HG03103 (cell line): ENCODE results near the gene ZNF773.
"Not testable (repeated sequence)": the region's sequence is repeated elsewhere in the genome, so short reads cannot be mapped to it uniquely, and the experiment has no call there.

Experiments used
- ATAC-seq: cut with Tn5 transposase; IDR thresholded peaks from one replicate; pipeline ENCODE4 v1.9.1; 2021; ENCODE audit warnings: low read depth; ENCODE audit not compliant: unreplicated experiment

The ZNF773 gene

GRCh38 chr19:57499680-57500395, at the start of gene ZNF773:
TSS of gene ZNF773 (plus strand) at chr19:57499938. CDS start at chr19:57500081, 143 bp downstream.
- peak; percentile 100 for ATAC-seq

DNA sequence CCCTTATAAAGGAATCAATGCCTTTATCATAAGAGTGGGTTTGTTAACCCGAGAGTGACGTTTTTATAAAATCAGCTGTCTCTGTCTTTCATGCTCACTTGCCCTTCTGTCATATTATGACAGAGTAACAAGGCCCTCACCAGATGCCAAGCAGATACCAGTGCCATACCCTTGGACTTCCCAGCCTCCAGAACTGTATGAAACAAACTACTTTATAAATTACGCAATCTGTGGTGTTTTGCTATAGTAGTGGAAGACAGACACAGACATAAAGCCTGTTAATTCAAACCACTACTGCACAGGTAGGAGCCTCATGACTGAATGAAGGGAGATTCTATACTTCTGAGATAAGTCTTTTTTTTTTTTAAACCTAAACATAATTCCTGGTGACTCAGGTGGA, 47.4 kb upstream of the ZNF773 start:
- ATAC-seq, result no peak

- no peak for ATAC-seq
These were observed 33.9 kb upstream of the ZNF773 start for GRCh38 chr19:57465680-57466381.

DNA sequence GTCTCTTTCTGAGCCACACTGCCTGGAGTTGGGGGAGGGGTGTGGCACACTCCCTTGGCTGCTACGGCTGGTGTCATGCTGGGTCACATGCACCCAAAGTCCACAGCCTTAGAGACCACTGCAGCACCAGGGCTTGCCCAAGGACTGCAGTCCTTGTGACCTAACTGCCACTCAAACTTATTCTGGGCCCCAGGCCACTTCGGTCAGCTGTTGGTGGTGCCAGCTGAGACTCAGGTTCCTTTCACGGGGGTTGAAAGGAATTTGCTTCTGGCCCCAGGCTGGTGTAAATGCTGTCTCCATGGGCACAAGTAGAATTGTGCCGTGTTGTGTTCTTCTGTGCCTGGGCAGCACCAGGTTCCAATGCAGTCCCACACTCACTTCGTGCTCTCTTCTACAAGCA, 33.2 kb upstream of the ZNF773 start:
- no peak for ATAC-seq

GRCh38 chr19:57473646-57474045, 26.1 kb upstream of the ZNF773 start:
- ATAC-seq, result no peak

DNA sequence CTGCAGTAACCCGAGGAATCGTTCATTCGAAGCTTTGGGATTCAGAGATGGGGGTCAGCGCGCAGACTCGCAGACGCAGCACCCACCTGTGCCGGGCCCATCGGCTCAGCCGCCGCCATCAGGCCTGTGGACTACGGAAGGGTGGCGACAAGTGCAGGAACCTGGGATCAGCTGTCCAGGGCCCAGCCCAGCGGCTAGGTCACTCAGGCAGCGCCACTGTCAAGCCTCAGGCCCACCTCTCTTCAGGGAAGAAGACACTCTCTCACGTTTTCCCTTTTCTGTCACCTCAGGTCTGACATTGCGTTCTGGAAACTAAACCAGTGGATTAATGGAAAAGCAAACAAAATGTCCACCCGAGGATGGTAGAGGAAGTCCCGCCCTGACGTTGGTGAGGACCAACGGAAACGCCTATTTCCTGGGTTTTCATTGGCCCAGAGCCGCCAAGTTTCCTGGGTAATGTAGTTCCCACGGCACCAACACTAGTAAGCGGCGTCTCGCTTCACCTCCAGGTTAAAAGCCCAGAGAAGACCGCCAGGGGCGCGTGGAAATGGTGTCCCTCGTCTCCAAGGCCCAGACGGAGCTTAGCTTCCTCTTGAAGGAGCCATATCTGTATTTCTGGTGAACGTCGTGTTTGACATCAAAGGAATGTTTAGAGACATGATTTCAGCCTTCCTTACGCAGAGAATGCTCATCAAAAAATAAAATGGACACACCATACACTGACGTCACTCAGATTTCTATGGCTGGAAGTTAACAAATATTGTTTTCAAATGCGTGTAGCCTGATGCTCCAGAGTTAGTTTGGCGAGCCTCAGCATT, 22.3 kb upstream of the ZNF773 start, which contains the start of gene ZNF772:
Gene ZNF772 (minus strand): TSS at position 376 of the 818 bp plus-strand sequence. CDS start 257 bp downstream, at position 119.
- ATAC-seq, result peak; percentile 84

GRCh38 chr19:57487477-57488298, 12.1 kb upstream of the ZNF773 start, which contains the start of gene ZNF419:
TSS of gene ZNF419 (plus strand) at chr19:57487750. CDS start at chr19:57487951, 201 bp downstream.
- ATAC-seq, result peak; percentile 90

DNA sequence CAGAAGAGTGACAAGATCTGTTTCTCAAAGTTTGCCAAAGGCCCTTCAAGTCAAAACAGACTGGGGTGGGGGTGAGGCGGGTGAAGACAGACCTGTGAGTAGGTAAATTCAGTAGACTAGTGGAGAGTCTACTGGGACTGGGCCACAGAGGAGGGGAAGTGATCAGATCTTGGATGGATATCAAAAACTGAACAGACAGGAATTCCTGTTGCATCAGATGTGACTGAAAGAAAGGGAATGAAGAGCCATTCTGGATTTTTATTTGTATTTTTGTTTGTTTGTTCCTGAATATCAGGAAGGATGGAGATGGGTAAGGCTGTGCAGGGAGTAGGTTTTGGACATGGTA, 11.5 kb upstream of the ZNF773 start:
- not testable (repeated sequence) for ATAC-seq

- not testable (repeated sequence) for ATAC-seq
These were observed 432 bp upstream of the ZNF773 start for GRCh38 chr19:57499332-57499679.

DNA sequence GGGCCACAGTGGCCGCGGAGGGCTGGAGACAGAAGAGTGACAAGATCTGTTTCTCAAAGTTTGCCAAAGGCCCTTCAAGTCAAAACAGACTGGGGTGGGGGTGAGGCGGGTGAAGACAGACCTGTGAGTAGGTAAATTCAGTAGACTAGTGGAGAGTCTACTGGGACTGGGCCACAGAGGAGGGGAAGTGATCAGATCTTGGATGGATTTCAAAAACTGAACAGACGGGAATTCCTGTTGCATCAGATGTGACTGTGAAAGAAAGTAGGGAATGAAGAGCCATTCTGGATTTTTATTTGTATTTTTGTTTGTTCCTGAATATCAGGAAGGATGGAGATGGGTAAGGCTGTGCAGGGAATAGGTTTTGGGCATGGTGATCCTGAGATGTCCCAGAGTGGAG, 662 bp downstream of the ZNF773 start:
- ATAC-seq, result not testable (repeated sequence)

DNA sequence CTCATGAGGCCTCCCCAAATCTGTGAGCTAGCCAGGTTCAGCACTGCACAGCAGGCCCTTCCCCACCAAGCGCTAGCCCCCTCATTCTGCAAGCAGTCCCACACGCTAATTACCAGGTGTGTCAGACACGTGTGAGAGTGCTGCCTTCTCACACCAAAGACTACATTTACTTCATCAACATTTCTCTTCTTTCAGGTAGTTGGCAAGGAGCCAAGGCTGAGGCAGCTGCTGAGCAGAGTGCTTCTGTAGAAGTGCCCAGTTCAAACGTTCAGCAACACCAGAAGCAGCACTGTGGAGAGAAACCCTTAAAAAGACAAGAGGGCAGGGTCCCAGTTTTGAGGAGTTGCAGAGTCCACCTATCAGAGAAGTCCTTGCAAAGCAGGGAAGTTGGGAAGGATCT, 6.4 kb downstream of the ZNF773 start:
- ATAC-seq, result no peak

- ATAC-seq, result no peak
These were observed 11.7 kb downstream of the ZNF773 start for GRCh38 chr19:57511484-57511883.

DNA sequence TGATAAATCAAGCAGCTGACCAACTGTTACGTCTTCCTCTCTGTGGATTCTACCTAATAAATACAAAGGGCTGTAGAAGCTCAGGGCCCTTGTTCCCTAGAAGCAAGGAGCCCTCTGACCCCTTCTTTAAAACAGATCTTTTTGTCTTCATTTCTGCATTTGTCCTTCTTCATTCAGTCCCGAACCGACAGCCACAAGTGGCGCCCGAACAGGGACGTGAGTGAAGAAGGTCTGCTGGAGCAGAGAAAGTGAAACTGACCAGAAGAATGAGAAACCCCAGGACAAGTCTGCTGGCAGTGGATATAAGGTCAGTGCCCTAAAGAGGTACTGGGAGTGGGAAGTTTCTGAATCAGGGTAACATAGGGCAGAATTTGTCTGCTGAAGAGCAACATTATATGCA, 13.1 kb downstream of the ZNF773 start:
- ATAC-seq, result no peak

DNA sequence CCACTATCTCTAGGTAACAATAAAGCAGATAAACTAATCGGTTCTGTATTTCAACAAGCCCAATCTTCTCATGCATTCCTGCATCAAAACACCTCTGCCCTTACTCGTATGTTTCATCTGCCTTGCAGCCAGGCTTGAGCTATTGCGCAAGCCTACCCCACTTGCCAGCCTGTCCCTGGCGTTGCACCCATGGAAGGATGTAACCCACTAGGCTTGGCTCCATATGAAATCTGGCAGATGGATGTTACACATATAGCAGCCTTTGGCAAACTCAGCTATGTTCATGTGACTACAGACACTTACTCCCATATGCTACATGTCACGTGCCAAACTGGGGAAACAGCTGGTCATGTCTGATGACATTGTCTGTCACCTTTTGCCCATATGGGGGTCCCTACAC, 15.5 kb downstream of the ZNF773 start:
- ATAC-seq, result no peak

- not testable (repeated sequence) for ATAC-seq
These were observed 18.3 kb downstream of the ZNF773 start for GRCh38 chr19:57518021-57518420.

GRCh38 chr19:57527136-57527881, 27.6 kb downstream of the ZNF773 start, which contains the start of gene ZNF549:
TSS of gene ZNF549 (plus strand) at chr19:57527356. CDS start at chr19:57527574, 218 bp downstream.
- peak; percentile 98 for ATAC-seq

GRCh38 chr19:57537953-57538547, 38.3 kb downstream of the ZNF773 start:
- ATAC-seq, result no peak

GRCh38 chr19:57546513-57546912, 46.8 kb downstream of the ZNF773 start:
- no peak for ATAC-seq

DNA sequence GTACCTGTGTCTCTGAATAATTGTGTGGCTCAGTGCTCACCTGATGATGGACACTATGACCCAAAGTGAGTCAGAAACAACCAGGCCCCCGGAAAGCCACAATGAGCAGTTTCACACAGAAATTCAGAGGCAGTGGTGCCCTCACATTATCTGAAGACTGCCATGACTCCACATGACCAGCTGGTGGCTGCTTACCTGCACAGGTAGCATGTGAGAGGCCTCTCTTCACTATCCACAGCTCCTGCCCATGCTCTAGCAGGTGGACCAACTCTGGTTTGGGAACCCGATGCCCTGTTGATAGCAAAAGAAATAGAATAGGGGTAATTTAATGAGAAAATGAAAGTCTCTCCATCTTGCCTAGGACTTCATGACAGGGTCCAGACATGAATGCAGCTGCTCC, 52.7 kb downstream of the ZNF773 start:
- ATAC-seq, result no peak
